HG02885 (cell line): ENCODE data around the gene ODAD2.
A peak's percentile ranks its signal among the peaks of the same experiment; 100 is the strongest.

Experiments used
- ATAC-seq: cut with Tn5 transposase; IDR thresholded peaks from one replicate; pipeline ENCODE4 v1.9.1; 2021; ENCODE audit warnings: mild to moderate bottlenecking; ENCODE audit not compliant: unreplicated experiment, poor library complexity

Gene ODAD2

GRCh38 chr10:27857616-27858015 lies 141.3 kb downstream of the ODAD2 start:
- no peak for ATAC-seq

DNA sequence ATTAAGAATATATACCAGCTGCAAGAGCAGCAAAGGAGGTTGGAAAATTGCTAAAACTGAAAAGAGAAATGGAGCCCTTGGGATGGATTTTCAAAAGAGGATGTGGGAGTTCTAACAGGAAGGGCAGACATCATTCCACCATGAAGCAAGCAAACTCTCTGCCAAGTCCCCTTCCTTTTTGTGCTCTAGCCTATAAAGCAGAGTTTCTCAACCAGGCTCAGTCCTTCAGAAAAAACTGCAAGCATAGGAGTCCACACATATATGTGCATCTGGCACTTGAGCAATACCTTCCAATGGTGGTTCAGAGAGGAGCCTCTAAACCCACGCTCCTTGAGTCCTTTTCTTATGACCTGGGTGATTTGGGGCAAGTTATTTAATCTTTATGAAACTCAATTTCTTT lies 154.7 kb downstream of the ODAD2 start:
- no peak for ATAC-seq

DNA sequence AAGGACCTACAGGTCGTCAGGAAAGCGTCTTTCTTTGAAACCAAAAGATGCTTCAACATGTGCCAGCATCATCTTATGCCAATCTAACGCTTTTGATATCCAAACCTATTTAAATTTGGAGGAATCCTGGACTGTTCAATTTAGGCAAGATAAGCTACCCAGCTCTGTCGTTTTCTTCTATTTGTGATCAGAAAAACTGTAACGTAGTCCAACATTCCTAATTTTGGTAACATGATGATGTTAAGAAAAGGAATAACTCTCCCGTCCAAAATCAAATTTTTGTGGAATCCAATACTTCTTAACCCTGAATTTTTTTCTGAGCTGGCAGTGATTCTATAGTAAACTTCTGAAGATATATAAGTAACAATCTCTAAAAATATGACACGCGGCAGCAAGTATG lies 160.0 kb downstream of the ODAD2 start:
- ATAC-seq, result no peak

DNA sequence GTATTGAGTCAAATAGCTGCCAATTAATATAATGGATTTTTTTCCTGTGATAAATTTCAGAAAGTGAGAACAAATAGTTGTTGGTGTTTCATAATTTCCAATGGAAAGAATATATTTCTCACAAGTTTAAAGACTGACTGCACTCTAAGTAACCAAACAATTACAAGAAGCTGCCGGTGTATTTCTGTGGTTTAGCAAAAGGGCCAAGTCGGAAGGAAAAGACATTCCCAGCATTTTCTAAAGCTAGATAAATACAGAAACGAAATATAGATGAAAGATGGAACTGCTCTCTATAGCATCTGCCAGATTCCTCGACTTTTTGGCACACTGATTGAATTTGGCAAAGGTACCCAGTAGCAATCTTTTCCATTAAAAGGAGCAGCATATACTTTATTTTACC lies 160.5 kb downstream of the ODAD2 start:
- ATAC-seq, result no peak

- no peak for ATAC-seq
These were observed 164.4 kb downstream of the ODAD2 start for GRCh38 chr10:27834476-27834875.

- no peak for ATAC-seq
These were observed 165.1 kb downstream of the ODAD2 start for GRCh38 chr10:27833792-27834191.

DNA sequence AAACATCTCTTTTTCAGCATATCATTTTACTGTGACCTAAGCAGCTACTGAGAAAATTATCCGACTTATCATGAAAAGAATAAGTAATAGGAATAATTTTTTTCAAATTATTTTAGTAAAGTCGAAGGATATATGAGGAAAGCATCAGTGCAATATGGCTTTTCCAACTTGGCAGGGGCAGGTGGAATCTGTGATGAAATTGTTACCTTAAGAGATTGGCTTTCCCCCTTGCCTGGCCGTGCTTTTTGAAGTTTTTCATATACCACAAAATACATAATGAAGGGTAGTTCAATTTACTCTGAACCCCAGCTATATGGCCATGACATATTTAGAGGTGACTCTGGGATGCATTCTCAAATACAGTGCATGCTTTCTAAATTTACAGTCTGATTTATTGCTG lies 166.1 kb downstream of the ODAD2 start:
- no peak for ATAC-seq

- no peak for ATAC-seq
These were observed 172.5 kb downstream of the ODAD2 start for GRCh38 chr10:27826369-27826768.

DNA sequence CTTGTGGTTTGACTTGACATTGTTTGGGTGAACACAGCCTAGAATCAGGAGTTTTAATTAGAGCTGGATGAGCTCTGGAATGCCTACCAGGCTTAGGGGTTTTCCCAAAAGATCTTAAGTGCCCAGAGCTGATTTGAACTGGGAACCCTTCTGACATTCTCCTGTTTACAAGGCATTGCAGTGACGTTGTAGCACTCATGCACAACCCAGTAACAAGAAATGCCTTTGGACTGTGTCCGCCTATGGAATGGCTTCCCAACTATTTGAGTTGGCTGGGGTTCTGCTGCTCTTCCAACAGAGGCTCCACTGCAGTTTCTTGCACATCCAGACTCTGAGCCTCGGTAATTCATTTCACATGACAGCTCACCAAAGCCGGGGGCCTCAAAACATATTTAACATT lies 176.6 kb downstream of the ODAD2 start:
- ATAC-seq, result no peak

DNA sequence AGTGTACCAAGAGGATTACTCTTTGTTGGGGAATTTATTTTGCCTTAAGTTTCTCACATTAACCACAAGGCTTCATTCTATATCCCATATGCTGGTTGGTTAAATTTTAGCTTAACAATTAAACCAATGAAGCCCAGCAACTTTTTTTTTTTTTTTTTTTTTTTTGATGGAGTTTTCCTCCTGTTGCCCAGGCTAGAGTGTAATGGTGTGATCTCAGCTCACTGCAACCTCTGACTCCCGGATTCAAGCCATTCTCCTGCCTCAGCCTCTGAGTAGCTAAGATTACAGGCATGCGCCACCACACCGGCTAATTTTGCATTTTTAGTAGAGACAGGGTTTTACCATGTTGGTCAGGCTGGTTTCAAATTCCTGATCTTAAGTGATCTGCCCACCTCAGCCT lies 178.2 kb downstream of the ODAD2 start:
- ATAC-seq, result no peak

- no peak for ATAC-seq
These were observed 178.9 kb downstream of the ODAD2 start for GRCh38 chr10:27819781-27820531.

DNA sequence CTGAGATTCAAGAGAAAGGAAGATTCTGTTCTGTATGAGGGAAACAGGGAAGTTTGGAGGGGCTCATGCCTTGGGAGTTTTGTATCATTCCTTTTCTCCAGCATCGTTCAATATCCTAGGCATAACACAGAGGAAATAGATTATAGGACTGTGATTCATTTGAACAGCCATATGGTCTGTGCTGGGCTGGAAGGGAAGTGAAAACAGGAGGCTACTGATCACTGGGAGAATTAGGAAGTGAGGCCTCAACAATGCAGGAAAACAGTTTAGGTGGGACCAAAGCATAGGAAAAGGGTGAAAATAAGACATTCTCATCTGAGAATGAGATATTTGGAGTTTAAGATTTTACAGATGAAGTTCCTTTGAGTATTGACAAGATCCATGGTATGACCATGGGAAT lies 182.6 kb downstream of the ODAD2 start:
- ATAC-seq, result no peak

GRCh38 chr10:27815846-27816245 lies 183.0 kb downstream of the ODAD2 start:
- no peak for ATAC-seq

- no peak for ATAC-seq
These were observed 183.6 kb downstream of the ODAD2 start for GRCh38 chr10:27815261-27815660.

DNA sequence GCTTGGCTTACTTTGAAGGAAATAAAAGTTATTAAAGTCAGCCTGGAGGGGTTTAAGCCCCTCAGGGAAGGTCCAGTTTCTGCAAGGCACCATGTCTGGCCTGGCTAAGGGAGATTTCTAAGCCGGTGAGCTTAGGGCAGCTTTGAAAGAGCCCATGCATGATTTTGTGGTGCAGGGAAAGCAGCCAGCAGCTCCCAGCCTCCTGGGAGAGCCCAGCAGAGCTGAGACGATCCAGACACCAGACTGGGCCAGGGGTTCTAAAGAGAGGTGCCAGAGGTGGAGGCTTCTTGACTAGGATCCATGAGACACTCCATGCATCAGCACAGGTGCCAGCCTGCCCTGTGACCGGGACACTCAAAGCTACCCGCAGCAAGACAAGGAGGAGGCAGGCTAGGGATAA lies 193.7 kb downstream of the ODAD2 start:
- ATAC-seq, result no peak

- no peak for ATAC-seq
These were observed 194.7 kb downstream of the ODAD2 start for GRCh38 chr10:27804136-27804535.

GRCh38 chr10:27801171-27801785 lies 197.6 kb downstream of the ODAD2 start:
- ATAC-seq, result no peak

DNA sequence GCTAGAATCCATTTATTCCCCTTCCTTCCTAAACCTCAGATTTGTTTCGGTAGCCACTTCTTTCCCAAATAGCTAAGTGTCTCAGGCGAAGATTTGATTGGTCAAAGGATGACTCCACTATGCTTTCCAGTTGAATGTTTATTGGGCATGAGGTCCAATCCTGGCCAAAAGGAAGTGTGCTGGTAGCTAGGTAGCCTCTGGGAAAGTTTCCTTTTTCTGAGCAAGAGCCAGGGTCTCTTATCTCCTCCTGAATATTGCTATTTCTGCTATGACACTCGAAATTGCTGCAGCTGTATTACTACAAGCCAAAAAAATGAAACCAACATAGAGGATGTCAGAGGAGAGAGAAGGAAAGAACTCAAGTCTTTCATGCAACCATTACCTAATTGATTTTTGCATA lies 199.8 kb downstream of the ODAD2 start:
- no peak for ATAC-seq

- ATAC-seq, result no peak
These were observed 204.7 kb downstream of the ODAD2 start for GRCh38 chr10:27794157-27794556.

DNA sequence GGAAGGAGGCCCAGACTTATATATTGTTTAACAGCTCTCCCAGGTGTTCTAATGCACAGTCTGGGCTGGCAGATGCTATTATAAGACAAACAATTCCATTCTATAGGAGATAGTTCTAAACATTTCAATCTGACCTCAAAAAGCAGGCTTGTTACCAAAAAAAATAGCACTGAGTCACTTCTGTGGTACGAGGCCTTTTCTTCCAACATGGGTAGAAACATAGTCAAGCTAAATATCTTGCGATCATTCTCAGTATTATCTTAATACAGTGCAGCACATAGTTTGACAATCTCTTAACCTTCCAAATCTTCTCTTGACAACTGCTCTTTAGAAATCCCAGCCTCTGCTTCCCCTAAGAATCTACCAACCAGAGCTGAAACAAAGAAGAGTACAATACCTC lies 206.7 kb downstream of the ODAD2 start:
- ATAC-seq, result no peak

DNA sequence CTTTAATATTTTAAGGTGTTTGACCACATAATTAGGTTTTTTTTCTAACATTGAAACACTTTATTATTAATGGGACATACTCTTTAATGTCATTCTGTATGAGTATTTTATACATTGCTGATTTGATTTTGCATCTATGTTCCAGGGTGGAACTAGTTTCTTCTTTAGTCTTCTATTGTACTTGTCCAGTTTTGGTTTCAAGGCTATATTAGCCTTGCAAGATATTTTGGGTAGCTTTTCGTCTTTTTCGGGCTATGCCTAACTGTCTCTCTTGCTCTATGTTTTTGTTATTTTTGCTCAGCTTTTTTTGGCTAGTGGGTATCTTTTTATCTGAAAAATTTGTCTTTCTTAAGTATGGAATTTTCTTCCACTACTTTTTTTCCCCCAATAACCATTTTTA lies 214.6 kb downstream of the ODAD2 start:
- no peak for ATAC-seq

- peak; percentile 46 for ATAC-seq
These were observed 215.2 kb downstream of the ODAD2 start for GRCh38 chr10:27783660-27784059.
